ENCODE data around the gene MAB21L1. TPM values are rescaled to one million over a fixed set of nuclear protein-coding genes. Genes with fewer than 3 reads are reported as not detected.

MAB21L1 gene
- total RNA-seq, 3 donors from 2014 or later (not counting 1 experiment from before 2014, with no cell fraction given): 0.20 TPM; not detected in 2

GRCh38 chr13:35482527-35482926 is 6.0 kb upstream of the MAB21L1 start:
- H3K9me3 Mint-ChIP-seq: no peaks in the 10 kb centered on the region
- no peak for ATAC-seq
- Histone ChIP-seq H3K9me3 (ENCODE audit: control insufficient read depth, insufficient read depth, low read length) (no peaks in the 10 kb centered on the region), H3K27me3 (ENCODE audit: control insufficient read depth, insufficient read depth, low read length) (peaks cover 33% of the 10 kb centered on the region), H3K4me3 (ENCODE audit: low read length) (no peak overlapping the region), H3K27ac (ENCODE audit: low read length) (no peak overlapping the region), H3K36me3 (ENCODE audit: control insufficient read depth, insufficient read depth, low read length) (no peaks in the 10 kb centered on the region), H3K4me1 (ENCODE audit: control insufficient read depth, insufficient read depth, low read length) (peaks cover 9% of the 10 kb centered on the region)
- peaks cover 10 to 11% of the 10 kb centered on the region in 2 donors for H3K4me1 Mint-ChIP-seq
- no peak overlapping the region for H3K4me3 Mint-ChIP-seq
- no peak for TF ChIP-seq CTCF (IDR thresholded peaks at IDR 0.05)
- peaks cover 39 to 46% of the 10 kb centered on the region in 2 donors for H3K27me3 Mint-ChIP-seq (ENCODE audit: low read depth in 2 of 2)
- H3K27ac Mint-ChIP-seq: no peak overlapping the region
- intact Hi-C loops (cut with micrococcal nuclease): no loop called here
- WGBS (ENCODE audit: insufficient coverage): no CpG with 5 or more reads among the region's 1 CpG
- DNase-seq: no peak
- no peaks in the 10 kb centered on the region for H3K36me3 Mint-ChIP-seq

DNA sequence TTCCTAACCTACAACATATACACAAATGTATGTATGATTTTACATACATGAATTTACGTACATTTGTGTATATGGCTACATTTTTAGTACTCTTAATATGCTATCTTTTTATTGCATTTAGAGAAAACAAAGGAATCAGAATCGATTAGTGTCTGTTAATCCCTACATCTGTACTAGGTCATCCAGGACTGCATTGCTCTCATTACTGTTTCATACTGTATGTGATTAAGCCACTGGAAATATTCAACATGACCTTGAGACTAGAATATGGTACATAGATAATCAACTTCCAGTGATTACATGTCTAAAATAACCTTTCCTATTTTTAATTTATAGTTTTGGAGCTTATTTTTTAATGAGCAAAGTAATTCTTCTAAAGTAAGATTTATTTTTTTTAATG is 5.3 kb upstream of the MAB21L1 start:
- H3K27ac Mint-ChIP-seq: no peak overlapping the region
- H3K36me3 Mint-ChIP-seq: no peaks in the 10 kb centered on the region
- no peaks in the 10 kb centered on the region for H3K9me3 Mint-ChIP-seq
- intact Hi-C loops (cut with micrococcal nuclease): no loop called here
- DNase-seq (no peak), ATAC-seq (no peak)
- H3K4me1 ChIP-seq (ENCODE audit: control insufficient read depth, insufficient read depth, low read length): peaks cover 9% of the 10 kb centered on the region
- no peak overlapping the region for H3K4me3 ChIP-seq (ENCODE audit: low read length)
- H3K27ac ChIP-seq (ENCODE audit: low read length): no peak overlapping the region
- H3K9me3 ChIP-seq (ENCODE audit: control insufficient read depth, insufficient read depth, low read length): no peaks in the 10 kb centered on the region
- H3K4me3 Mint-ChIP-seq: no peak overlapping the region
- peaks cover 13 to 17% of the 10 kb centered on the region in 2 donors for H3K4me1 Mint-ChIP-seq
- 100% methylated on average over 1 of the region's 2 CpGs for WGBS (ENCODE audit: insufficient coverage)
- no peaks in the 10 kb centered on the region for H3K36me3 ChIP-seq (ENCODE audit: control insufficient read depth, insufficient read depth, low read length)
- peaks cover 40% of the 10 kb centered on the region for H3K27me3 ChIP-seq (ENCODE audit: control insufficient read depth, insufficient read depth, low read length)
- TF ChIP-seq CTCF (IDR thresholded peaks at IDR 0.05): no peak
- peaks cover 43 to 51% of the 10 kb centered on the region in 2 donors for H3K27me3 Mint-ChIP-seq (ENCODE audit: low read depth in 2 of 2)

DNA sequence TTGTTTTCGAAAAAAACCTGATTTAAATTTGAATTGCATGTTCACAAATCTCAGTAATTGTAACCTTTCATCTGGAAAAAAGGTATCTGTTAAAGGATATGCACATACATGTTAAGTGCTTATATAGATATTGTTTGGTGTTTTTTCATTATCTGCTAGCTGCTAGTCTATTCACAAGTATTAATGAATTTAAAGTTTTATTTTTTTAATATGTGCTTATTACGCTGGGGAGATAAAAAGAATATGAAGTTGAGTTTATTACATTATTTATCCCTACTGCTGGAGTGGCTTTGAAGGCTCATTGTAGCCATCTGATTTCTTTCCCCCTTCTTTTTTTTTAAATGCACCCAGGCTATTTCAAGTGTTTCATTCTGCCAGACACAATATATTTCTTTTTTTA is 3.9 kb upstream of the MAB21L1 start:
- peaks cover 52% of the 10 kb centered on the region for H3K27me3 ChIP-seq (ENCODE audit: control insufficient read depth, insufficient read depth, low read length)

More for the DNA sequence above, 3.9 kb upstream of the MAB21L1 start:
- no peak overlapping the region for H3K27ac ChIP-seq (ENCODE audit: low read length)
- DNase-seq: no peak
- Mint-ChIP-seq H3K27ac (no peak overlapping the region), H3K4me1 (peaks cover 27 to 31% of the 10 kb centered on the region in 2 donors), H3K9me3 (no peaks in the 10 kb centered on the region), H3K4me3 (no peak overlapping the region), H3K36me3 (no peaks in the 10 kb centered on the region), H3K27me3 (ENCODE audit: low read depth in 2 of 2) (peaks cover 56% of the 10 kb centered on the region in 2 donors)
- peaks cover 3% of the 10 kb centered on the region for H3K9me3 ChIP-seq (ENCODE audit: control insufficient read depth, insufficient read depth, low read length)
- peaks cover 23% of the 10 kb centered on the region for H3K4me1 ChIP-seq (ENCODE audit: control insufficient read depth, insufficient read depth, low read length)
- no peak for TF ChIP-seq CTCF (IDR thresholded peaks at IDR 0.05)
- WGBS (ENCODE audit: insufficient coverage): no CpG with 5 or more reads among the region's 2 CpGs
- H3K36me3 ChIP-seq (ENCODE audit: control insufficient read depth, insufficient read depth, low read length): no peaks in the 10 kb centered on the region
- no peak overlapping the region for H3K4me3 ChIP-seq (ENCODE audit: low read length)
- no peak for ATAC-seq
- intact Hi-C loops (cut with micrococcal nuclease): no loop called here
